Heart left ventricle (tissue), 16 donors: Measurements from ENCODE around the gene RPS3. TPM values are rescaled to one million over a fixed set of nuclear protein-coding genes. Genes with fewer than 3 reads are reported as not detected.

Source experiments
- ATAC-seq, 4 donors: fragments of 200-7000 bp; cut with Tn5 transposase; one replicate each; pipeline ENCODE4 v1.9.1; 2020 to 2022; ENCODE audit warnings: moderate library complexity in 4 of 4, mild to moderate bottlenecking in 3 of 4, moderate number of reproducible peaks in 1 of 4
- DNase-seq, 5 donors: peaks; one replicate each; pipeline ENCODE4 v3.0.0-alpha.2; 2020
- H3K27ac ChIP-seq, 12 donors: fragments of 200-600 bp; sonication (generic) in 4 of 12; one replicate each; pipeline versions ENCODE4 v1.5.0 to v1.8.0; 2016 to 2022; ENCODE audit warnings: mild to moderate bottlenecking in 2 of 12
- H3K27me3 ChIP-seq, 9 donors: fragments of 200-600 bp; sonication (generic) in 2 of 9; one replicate each; pipeline versions ENCODE4 v1.5.1 to v1.8.0; 2016 to 2022; ENCODE audit warnings: mild to moderate bottlenecking in 3 of 9
- H3K36me3 ChIP-seq, 9 donors: fragments of 200-600 bp; sonication (generic) in 2 of 9; one replicate each; pipeline versions ENCODE4 v1.5.0 to v1.8.0; 2018 to 2022; ENCODE audit warnings: mild to moderate bottlenecking in 2 of 9
- H3K4me1 ChIP-seq, 12 donors: fragments of 200-600 bp; sonication (generic) in 4 of 12; one replicate each; pipeline versions ENCODE4 v1.5.0 to v1.8.0; 2016 to 2022; ENCODE audit warnings: mild to moderate bottlenecking in 3 of 12
- H3K4me3 ChIP-seq, 12 donors: fragments of 200-600 bp; sonication (generic) in 4 of 12; one replicate each; pipeline versions ENCODE4 v1.5.0 to v1.8.0; 2017 to 2022; ENCODE audit warnings: mild to moderate bottlenecking in 9 of 12, moderate library complexity in 4 of 12
- H3K9me3 ChIP-seq, 12 donors: fragments of 200-600 bp; sonication (generic) in 4 of 12; one replicate each; pipeline versions ENCODE4 v1.5.0 to v1.8.0; 2016 to 2022; ENCODE audit warnings: mild to moderate bottlenecking in 1 of 12
- POLR2A ChIP-seq, 2 donors: fragments of 450-650 bp; IDR thresholded peaks; one replicate each; pipeline ENCODE4 v1.6.1; 2017; ENCODE audit warnings: antibody characterized with exemption in 2 of 2, mild to moderate bottlenecking in 2 of 2, moderate library complexity in 2 of 2
- WGBS, 4 donors: extraction: QIAGEN DNeasy Blood & Tissue Kit in 2 of 4; methylation state at CpG; one replicate each; pipeline versions ENCODE4 v1.1.5 to v1.1.7; 2013 to 2018; 5-methylcytosine and 5-hydroxymethylcytosine counted together
- intact Hi-C, 10 donors: fragments of 100-400 bp; cut with DNase I; formaldehyde crosslinking; loops; one replicate each; pipeline versions ENCODE4 v1.11.1 to v1.14.2; 2022
- polyA plus RNA-seq, 2 donors: library from polyadenylated mRNA; stranded (reverse); fragments of 200-250 nt; gene quantifications; one replicate each; pipeline ENCODE4 v1.2.3, GENCODE V29; 2013
- total RNA-seq, 9 donors: library from RNA; depleted of rRNA in 2 of 9; stranded (reverse); fragments of >200 nt in 2 of 9; fragmentation: NEBNext Ultra II Directional in 3 of 9; extraction: Animal tissue kit (Norgen Biotek cat#: 25700) in 3 of 9; gene quantifications; one replicate each; pipeline versions ENCODE4 v1.1.0 to v1.2.4, GENCODE V29; 2016 to 2023
- TF ChIP-seq, protein P1 (sequence below), 12 donors: fragments of 200-600 bp; sonication (generic) in 4 of 12; IDR thresholded peaks; one replicate each; pipeline versions ENCODE4 v1.5.0 to v1.8.0; 2018 to 2022; ENCODE audit warnings: antibody characterized with exemption in 12 of 12, mild to moderate bottlenecking in 5 of 12
- donor health status: ischemic (EF 13 %, LVEDD 7.1; RV severe dilation, severe dysfunction).
- donor health status: healthy with polysubstance abuse.
- donor health status: DM: no; HTN: yes; CAD: no.
- donor health status: DM: no; HTN: no; CAD: no.
- donor health status: ischemic (EF 25% LVEDD 6.9; RV normal size, moderate dysfunction).
- donor health status: ischemic (EF 25% LVEDD 5.7; RV mildly dilated, moderate dysfunction).
- donor health status: healthy.
- donor health status: DM: yes; HTN: yes; CAD: no.
- donor health status: ischemic (EF 35%, LVEDD 5.7; RV mildly dilated, moderate dysfunction).
- donor health status: nonischemic (EF 11% LVEDD 7.7; RV severe dilation, severe dysfunction).
- donor health status: DM: yes; HTN: yes; CAD: no.
- donor health status: PGD.
- donor health status: ischemic (EF 29% LVEDD 5.4; RV normal size, mild dysfunction).
- donor health status: nonischemic (EF 23%, LVEDD 6.1; RV moderate dilation, normal function).

Gene RPS3
- total and polyA plus RNA-seq, 11 donors, result 434 to 2,100 (median 990) TPM

DNA sequence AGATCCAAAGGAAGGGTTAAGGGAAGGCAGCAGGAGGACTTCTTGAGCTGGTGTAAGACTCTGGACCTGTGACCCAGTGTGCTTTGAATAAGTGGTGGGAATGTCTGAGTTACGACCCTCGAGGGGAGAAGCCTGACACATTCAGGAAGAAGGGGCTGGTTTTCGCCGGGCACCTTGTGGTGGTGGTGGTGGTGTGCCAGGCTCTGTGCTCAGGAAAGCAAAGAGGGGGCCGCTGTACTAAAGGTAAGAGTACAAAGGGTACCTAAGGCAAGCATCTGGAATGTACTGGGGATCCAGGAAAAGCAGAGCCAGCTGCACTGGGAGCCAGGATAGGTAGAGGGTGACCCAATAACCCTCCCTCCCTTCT is 27.4 kb downstream of the RPS3 start:
- no peak overlapping the region for H3K4me3 ChIP-seq
- WGBS, 4 donors, result 89 to 96% (median 93%) methylated on average over 5 of the region's 5 CpGs
- peaks cover 0 to 39% (median 16%) of the 10 kb centered on the region in 12 donors for H3K4me1 ChIP-seq
- DNase-seq (peak in 1 of 5 donors; percentile 16), ATAC-seq (no peak)
- TF ChIP-seq, protein P1, sequence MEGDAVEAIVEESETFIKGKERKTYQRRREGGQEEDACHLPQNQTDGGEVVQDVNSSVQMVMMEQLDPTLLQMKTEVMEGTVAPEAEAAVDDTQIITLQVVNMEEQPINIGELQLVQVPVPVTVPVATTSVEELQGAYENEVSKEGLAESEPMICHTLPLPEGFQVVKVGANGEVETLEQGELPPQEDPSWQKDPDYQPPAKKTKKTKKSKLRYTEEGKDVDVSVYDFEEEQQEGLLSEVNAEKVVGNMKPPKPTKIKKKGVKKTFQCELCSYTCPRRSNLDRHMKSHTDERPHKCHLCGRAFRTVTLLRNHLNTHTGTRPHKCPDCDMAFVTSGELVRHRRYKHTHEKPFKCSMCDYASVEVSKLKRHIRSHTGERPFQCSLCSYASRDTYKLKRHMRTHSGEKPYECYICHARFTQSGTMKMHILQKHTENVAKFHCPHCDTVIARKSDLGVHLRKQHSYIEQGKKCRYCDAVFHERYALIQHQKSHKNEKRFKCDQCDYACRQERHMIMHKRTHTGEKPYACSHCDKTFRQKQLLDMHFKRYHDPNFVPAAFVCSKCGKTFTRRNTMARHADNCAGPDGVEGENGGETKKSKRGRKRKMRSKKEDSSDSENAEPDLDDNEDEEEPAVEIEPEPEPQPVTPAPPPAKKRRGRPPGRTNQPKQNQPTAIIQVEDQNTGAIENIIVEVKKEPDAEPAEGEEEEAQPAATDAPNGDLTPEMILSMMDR (IDR thresholded peaks at IDR 0.05), result no peak
- H3K36me3 ChIP-seq, result peaks cover 0 to 23% (median 12%) of the 10 kb centered on the region in 9 donors
- intact Hi-C loops, result no loop called here
- H3K27ac ChIP-seq, result no peak overlapping the region
- H3K9me3 ChIP-seq, result peaks cover 0 to 9% (median 4%) of the 10 kb centered on the region in 12 donors
- H3K27me3 ChIP-seq, result peaks cover 0 to 26% (median 12%) of the 10 kb centered on the region in 9 donors

DNA sequence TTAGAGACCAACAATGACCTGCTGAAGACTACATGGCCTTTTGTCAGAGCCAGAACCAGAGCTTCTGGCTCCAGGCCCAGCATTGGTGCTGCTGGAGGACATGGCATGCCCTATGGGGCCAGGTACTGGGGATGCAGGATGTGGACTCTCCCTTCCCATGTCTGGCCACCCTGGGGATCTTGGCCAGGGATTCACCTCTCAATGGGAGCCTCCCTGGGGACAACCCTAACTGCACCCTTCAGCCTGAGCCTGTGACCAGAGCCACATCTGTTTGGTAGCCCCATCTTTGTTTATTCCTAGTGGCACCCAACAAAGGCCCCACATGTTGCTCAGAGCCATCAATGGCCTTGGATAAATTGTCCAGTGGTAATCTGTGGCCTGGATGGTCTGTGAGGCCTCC is 27.9 kb downstream of the RPS3 start:
- Histone ChIP-seq H3K9me3 (peaks cover 0 to 9% (median 4%) of the 10 kb centered on the region in 12 donors), H3K4me1 (peaks cover 0 to 39% (median 16%) of the 10 kb centered on the region in 12 donors), H3K4me3 (no peak overlapping the region), H3K36me3 (peaks cover 0 to 18% (median 9%) of the 10 kb centered on the region in 9 donors), H3K27me3 (peaks cover 0 to 30% (median 12%) of the 10 kb centered on the region in 9 donors), H3K27ac (no peak overlapping the region)
- ATAC-seq (no peak), DNase-seq (no peak)
- no peak for TF ChIP-seq POLR2A (IDR thresholded peaks at IDR 0.05)
- TF ChIP-seq, protein P1 (IDR thresholded peaks at IDR 0.05), result no peak
- intact Hi-C loops, result no loop called here

DNA sequence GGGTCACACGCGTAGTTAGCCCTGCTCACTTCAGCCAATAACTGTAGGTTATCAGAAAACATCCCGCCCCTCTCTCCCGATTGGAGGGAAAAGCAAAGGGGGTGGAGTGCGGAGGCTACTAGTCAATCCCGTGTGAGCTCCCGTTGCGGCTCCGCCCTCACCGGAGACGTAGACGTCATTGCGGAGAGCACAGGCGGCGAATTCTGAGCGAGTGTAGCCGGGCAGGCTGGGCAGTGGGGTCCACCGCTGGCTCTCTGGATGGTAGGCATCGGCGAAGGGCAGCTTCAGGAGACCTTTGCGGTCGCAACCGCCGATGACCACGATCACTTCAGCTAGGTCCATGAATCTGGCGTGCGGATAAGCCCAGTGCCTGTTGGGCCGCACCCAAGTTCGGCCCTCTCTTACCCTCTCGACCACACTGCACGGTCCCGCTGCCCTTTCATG is 29.0 kb downstream of the RPS3 start:
- DNase-seq (peak; percentile 89 to 95 (median 93)), ATAC-seq (peak; percentile 81 to 95 (median 91))
- intact Hi-C loops, result no loop called here
- Histone ChIP-seq H3K9me3 (peaks cover 0 to 9% (median 4%) of the 10 kb centered on the region in 12 donors), H3K27me3 (peaks cover 0 to 39% (median 14%) of the 10 kb centered on the region in 9 donors), H3K27ac (peak overlapping the region in 3 of 12 donors; percentile 27 to 30 (median 28)), H3K4me3 (peak overlapping the region in 11 of 12 donors; percentile 16 to 66 (median 51)), H3K4me1 (peaks cover 0 to 39% (median 16%) of the 10 kb centered on the region in 12 donors), H3K36me3 (peaks cover 0 to 7% (median under 1%) of the 10 kb centered on the region in 9 donors)
- 12 to 59% (median 26%) methylated on average over 27 to 32 of the region's 32 CpGs for WGBS, 4 donors
- TF ChIP-seq, protein P1 (IDR thresholded peaks at IDR 0.05), result no peak
- peak in 1 of 2 donors; percentile 57 for TF ChIP-seq POLR2A (IDR thresholded peaks at IDR 0.05)

DNA sequence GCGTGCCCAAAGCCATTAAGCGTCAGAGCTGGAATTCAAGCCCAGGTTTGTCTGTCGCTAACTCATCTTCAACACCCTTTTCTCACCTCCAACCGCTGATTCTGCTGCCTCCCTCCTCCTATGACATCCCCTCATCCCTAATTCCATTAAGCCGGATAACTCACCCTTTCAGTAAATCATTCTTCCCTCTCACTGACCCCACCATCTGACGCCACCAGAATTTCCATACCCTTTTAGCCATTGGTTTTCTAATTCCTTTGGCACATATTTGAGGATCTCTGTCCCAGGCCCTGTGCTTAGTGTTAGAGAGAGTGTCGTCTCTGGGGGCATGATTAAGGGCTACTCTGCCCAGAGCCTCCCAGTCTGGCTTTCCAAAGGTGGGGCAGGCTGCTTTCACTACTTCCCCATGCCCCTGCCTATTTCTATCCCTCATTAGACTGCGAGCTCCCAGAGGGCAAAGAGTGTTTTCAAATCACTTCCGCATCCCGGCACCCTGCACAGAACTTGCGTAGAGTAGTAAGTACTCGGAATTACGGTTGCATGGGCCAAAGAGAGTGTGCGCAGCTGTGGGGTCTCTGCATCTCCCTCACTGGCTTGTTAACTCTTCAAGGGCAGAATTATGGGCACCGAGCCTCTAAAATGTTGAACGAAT is 29.8 kb downstream of the RPS3 start:
- Histone ChIP-seq H3K27me3 (peaks cover 0 to 39% (median 14%) of the 10 kb centered on the region in 9 donors), H3K4me3 (peak overlapping the region in 4 of 12 donors; percentile 52 to 66 (median 56)), H3K9me3 (peaks cover 0 to 9% (median 4%) of the 10 kb centered on the region in 12 donors), H3K4me1 (peaks cover 0 to 37% (median 16%) of the 10 kb centered on the region in 12 donors), H3K36me3 (no peaks in the 10 kb centered on the region), H3K27ac (no peak overlapping the region)
- intact Hi-C loops, result no loop called here
- WGBS, 4 donors, result 74 to 80% (median 77%) methylated on average over 16 of the region's 16 CpGs
- TF ChIP-seq, protein P1 (IDR thresholded peaks at IDR 0.05), result no peak
- no peak for TF ChIP-seq POLR2A (IDR thresholded peaks at IDR 0.05)
- ATAC-seq (no peak), DNase-seq (peak in 2 of 5 donors; percentile 7 to 21)
